Stimulated activated CD4-positive, alpha-beta T cell treated with anti-CD3 and anti-CD28 coated beads, Interleukin-4, amount 100 ng/mL, for 1 hour (primary cell): ENCODE data around the gene ANKIB1.
"Not testable (repeated sequence)": the region's sequence is repeated elsewhere in the genome, so short reads cannot be mapped to it uniquely, and the experiment has no call there.

Experiments
- DNase-seq: peaks from one replicate; pipeline ENCODE4 v3.0.0-alpha.2; 2020

ANKIB1 gene

GRCh38 chr7:92335574-92335973 is 89.8 kb downstream of the ANKIB1 start:
- DNase-seq: no peak

DNA sequence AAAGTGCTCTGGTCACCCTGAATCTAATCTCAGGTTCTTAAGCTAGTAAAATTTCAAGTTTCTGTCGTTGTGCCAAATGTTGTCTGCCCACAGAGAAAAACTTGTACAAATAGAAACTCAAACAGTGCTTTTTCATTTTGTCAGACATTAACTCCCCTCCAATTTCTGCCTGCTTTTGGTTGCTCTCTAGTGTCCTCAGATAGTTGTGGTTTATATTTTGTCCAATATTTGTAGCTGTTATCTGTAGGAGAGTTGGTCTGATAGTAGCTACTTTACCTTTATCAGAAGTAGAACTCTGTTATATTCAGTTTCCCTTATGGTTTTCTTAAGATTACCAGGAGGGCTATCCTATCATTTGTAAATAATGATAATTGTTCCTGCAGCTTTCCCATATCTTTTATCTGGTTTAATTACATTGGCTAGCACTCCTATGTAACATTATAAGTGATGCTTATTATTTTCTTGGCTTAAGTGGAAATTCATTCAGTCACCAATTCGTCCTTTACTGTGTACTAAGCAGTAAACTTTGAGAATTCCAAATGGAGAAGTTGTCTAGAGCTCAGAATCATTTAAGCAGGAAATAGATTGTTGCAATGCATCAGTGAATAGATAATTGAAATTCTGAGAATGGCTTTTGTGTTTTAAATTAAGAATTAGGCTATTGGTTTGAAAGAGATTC is 91.0 kb downstream of the ANKIB1 start:
- DNase-seq: no peak

DNA sequence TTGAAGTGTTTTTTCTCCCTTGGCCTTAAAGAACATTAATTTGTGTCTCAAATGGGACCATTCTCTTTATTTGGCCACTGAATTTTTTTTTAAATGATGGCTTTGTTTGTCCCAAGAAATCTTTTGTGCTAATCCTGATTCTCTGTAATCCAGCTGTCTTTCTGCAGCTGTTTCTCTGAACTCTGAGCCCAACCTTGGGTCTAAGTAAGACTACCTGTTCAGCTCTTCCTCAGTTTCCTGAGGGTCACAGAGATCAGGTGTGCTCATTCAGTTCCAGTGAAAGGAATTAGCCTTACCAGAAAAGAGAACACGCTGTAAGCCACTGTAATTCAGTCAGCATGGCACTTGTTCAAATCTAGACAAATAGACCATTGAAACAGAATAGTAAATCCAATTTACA is 94.2 kb downstream of the ANKIB1 start:
- no peak for DNase-seq

DNA sequence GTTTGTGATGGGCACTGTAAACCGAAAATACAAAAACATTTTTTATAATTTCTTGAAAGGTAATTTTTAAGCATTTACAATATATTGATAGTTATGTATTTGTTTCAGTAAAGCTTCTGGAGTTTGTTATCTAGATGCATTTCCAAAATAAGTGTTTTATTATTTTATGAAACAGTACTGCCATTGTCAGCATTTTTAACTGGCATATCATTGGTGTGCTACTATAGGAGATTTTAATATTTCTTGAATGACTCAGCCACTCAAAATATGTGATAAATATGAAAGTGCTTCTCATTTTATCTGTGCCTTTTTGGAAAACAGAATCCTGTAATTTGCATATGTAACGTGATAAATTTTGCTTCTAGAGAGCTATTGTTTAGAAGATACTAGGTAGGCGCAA is 97.9 kb downstream of the ANKIB1 start:
- no peak for DNase-seq

GRCh38 chr7:92352009-92352408 is 106.2 kb downstream of the ANKIB1 start:
- DNase-seq: no peak

DNA sequence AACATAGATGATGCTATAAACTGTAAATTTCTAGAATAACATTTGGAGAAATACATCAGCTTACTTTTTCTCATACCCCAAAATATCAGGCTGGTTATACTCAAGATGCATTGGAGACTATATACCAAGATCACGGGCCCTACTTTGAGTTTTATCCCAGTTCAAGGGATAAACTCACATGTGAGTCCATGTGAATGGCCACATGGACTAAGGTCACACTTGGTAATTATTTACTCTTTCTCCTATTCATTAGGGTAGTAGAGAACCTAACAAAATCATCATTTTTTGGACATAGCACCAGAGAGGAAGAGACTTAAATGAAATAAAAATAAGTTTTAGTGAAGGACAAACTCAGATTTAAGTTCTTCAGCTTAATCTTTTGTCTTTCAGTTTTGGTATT is 108.4 kb downstream of the ANKIB1 start:
- DNase-seq: no peak

DNA sequence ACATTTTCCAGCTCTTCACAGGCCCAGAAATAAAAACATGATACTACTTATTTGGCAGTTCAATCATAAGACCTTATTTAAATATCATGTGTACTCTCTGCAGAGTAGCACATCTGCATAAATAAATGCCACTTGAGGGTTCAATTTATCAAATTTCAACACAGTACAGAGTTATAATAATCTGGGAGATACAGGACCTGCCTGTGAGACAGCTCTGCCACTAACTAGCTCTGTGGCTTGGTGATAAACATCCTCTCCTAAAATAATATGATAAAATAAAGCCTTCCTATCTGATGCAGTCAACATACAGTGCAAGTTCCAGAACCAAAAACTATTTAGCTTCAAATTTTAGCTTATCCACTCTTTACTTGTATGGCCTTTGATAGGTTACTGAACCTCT is 110.6 kb downstream of the ANKIB1 start:
- no peak for DNase-seq

GRCh38 chr7:92357260-92357659 is 111.5 kb downstream of the ANKIB1 start:
- no peak for DNase-seq

DNA sequence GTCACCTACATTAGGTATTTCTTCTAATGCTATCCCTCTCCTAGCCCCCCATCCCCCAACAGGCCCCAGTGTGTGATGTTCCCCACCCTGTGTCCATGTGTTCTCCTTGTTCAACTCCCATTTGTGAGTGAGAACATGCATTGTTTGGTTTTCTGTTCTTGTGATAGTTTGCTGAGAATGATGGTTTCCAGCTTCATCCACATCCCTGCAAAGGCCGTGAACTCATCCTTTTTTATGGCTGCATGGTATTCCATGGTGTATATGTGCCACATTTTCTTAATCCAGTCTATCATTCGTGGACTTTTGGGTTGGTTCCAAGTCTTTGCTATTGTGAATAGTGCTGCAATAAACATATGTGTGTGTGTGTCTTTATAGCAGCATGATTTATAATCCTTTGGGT is 113.4 kb downstream of the ANKIB1 start:
- not testable (repeated sequence) for DNase-seq

DNA sequence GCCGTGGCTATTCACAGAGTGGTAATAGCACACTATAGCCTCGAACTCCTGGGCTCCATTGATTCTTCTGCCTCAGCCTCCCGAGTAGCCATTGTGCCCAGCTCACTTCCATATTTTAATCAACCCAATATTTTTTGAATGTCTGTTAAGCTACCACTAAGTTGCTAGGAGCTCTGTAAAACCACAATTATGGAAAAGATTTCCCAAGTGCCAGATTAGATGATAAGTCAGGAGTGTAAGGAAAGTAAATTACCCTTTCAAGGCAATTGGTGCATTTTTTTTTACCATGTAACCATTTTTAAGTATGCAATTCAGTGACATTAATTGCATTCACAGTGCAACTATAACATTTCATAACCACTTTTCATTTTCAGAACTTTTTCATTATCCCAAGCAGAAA is 114.0 kb downstream of the ANKIB1 start:
- no peak for DNase-seq

- no peak for DNase-seq
Observed at GRCh38 chr7:92360387-92360786, 114.6 kb downstream of the ANKIB1 start.

DNA sequence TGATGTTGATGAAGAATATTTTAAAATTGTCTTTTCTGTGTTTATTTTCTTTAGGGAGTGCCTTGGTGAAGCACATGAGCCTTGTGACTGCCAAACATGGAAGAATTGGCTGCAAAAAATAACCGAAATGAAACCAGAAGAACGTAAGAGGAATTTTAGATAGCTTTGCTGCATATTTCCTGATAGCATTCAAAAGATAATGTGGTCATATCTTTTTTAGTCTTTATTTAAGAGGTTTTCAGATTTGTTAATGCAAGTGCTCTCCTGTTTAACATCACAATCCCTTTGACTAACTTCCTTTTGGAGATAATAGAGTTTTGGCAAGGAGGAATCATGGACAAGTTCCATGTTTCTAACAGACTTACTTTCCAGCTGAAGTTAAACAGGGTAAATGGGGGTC is 116.4 kb downstream of the ANKIB1 start:
- DNase-seq: no peak

GRCh38 chr7:92366730-92367129 is 121.0 kb downstream of the ANKIB1 start:
- DNase-seq: no peak

GRCh38 chr7:92368741-92369140 is 123.0 kb downstream of the ANKIB1 start:
- DNase-seq: no peak

GRCh38 chr7:92375013-92375412 is 129.2 kb downstream of the ANKIB1 start:
- DNase-seq: no peak

DNA sequence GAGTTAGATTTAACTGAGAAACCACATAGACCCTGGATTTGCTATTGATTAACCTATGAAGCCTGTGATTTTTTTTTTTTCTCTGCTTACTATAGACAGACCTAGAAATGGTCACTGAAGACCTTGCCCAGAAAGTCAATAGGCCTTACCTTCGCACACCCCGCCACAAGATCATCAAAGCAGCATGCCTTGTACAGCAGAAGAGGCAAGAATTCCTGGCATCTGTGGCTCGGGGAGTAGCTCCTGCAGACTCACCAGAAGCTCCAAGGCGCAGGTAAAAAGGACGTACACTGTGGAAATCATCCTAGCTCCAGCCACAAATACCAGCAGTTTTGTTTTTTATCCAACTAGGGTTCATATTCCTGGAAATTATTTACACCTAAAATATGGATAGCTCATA is 145.3 kb downstream of the ANKIB1 start:
- DNase-seq: no peak

DNA sequence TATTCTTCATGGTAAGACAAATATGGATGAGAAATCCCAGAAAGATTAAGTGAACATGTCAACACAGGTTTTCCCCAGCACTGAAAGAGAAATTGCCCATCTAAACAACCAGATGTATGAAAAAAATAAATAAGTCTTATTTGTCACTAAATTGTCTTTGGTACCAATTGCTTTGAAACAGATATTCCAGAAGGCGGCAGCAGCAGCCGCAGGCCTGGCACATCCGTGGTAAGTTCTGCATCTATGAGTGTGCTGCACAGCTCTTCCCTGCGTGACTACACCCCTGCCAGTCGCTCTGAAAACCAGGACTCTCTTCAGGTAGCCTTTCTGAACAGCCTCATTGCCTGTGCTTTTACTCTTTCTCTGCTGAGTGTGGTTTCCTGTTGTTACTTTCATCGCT is 151.8 kb downstream of the ANKIB1 start:
- DNase-seq: no peak

DNA sequence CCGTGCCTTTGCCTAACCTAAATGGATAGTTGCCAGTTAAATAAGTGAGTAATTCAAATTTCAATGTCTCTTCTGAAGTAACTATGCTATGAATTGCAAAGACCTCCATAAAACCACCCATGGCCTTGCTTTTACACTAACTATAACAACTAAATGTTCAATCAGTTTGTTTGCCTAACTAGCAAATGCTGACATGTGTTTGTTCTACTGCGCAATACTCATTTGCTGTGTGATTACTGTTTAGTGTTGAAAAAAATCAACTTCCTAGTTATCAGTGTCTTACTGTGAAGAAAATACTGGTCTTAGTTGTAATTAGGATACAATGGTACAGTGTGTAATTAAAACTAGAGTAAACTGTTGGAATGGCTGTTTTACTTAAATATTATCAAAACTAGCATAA is 154.2 kb downstream of the ANKIB1 start:
- no peak for DNase-seq

DNA sequence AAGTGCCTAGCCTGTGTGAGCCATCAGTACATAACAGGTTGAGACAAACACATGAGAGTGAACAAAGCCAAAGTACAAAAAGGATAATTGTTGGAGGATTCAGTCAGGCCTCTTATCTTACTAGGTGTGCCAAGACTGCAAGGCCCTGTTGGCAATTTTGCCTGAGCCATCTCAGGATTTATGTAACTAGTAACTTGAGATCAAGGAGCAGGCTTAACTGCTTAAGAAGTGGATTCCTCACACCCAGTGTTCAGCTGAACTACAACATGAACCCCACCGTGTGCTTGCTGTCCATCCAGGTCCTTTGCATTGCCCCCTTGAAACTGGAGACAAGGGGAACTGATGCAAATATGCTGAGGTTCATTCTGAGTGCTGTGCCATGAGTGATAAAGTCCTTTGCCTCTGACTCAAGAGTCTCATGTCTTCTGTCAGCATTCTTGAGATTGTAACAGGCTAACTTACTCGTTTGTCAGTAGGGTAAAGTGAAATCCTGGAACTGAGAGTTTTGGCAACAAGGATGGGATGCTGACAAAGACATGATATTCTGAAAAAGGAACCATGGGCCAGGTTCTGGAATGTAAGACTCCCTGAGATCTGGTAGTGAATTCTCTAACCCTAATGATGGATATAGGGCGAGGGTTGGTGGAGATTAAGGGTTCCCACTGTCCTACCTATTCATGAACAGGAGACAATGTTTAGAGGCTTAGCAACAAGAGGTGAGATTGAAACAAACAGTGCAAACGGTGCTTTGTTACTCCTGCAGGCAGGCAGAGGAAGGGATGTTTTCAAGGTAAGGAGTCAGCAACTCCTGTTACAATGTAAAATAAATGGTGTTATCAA is 157.4 kb downstream of the ANKIB1 start:
- no peak for DNase-seq

DNA sequence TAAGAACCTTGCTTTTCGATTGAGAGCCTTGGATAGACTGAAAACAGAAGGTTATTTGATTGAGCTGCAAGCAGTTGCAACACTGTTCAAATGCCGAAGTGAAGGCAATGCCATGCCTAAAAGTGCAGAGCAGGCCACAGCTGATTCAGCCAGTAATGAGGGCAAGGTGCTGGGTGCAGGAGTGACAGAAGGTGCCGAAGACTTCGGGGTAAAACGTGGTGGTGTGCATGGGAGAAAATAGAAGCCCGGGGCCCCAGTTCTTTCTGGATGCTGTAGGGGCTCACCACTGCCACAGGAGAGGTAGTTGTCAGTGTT is 157.9 kb downstream of the ANKIB1 start:
- DNase-seq: no peak

DNA sequence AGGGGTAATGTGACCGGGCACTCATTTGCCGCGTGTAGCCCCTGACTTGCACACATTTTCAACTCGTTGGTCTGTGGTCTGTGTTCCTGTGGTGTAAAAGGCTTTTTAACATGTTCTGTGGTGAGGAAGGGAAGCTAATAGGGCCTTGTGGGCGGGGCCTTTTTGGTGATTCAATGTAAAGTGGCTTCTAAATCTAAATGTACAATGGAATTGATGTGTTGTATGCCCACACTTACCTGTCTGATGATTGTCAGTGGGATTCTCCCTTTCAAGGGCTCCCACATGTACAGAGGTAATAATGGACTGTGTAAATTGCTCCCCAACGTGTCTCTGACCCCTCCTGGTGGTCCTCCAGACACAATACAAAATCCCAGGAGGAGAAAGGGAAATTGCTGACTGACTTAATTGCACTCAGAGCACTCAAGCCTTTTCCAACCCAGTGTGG is 158.4 kb downstream of the ANKIB1 start:
- peak; percentile 15 for DNase-seq

DNA sequence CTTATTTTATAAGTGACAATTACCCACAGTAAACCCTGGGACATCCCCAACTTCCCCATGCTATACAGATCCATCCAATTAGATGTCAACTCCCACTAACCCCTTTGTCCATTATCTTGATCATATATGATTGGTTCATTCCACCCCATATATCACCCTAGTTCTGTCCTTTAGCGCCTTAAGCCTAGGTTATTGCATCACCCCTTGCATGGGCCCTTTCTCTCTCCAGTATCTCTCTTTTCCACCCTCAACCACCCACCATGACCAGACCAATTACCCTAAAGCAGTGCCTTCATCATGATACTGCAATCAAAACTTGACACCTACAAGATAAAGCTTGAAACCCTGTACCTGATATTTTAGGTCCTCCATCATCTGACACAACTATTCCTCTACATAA is 163.6 kb downstream of the ANKIB1 start:
- DNase-seq: no peak

GRCh38 chr7:92410162-92410561 is 164.4 kb downstream of the ANKIB1 start:
- DNase-seq: not testable (repeated sequence)

GRCh38 chr7:92412745-92413144 is 167.0 kb downstream of the ANKIB1 start:
- no peak for DNase-seq

DNA sequence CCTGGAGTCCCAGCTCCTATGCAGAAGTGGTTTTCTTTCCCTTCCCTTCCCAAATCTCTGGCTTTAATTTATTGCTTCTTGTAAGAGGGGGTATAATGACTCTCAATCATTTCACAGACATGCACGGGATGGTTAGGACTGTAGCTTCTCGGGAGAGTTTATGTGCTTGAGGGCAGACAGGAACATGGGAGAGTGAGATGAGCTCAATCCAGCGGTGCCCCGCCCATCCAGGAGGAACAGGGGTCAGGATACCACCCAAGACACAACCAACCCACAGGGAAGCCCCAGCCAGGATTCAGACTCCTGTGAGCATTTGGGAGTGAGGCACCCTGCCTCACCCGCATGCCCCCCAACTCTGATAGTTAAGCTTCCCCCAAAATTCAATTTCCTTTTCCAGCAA is 167.8 kb downstream of the ANKIB1 start:
- no peak for DNase-seq
